Hepatocyte (in vitro differentiated cells): Measurements from ENCODE around the gene CHKA. TPM values are rescaled to one million over a fixed set of nuclear protein-coding genes. Genes with fewer than 3 reads are reported as not detected.

ENCODE experiments used
- DNase-seq: peaks from one replicate; pipeline ENCODE4 v3.0.0-alpha.2; 2016; ENCODE audit warnings: low spot score
- H2AFZ ChIP-seq: fragments of 200-600 bp; sonication (generic); 2 replicates; pipeline ENCODE4 v1.6.0; 2016; ENCODE audit warnings: antibody characterized with exemption, mild to moderate bottlenecking
- H3K27ac ChIP-seq: fragments of 200-600 bp; sonication (generic); 2 replicates; pipeline ENCODE4 v1.5.1; 2016; ENCODE audit warnings: mild to moderate bottlenecking
- H3K27me3 ChIP-seq: fragments of 200-600 bp; sonication (generic); 2 replicates; pipeline ENCODE4 v1.6.1; 2016
- H3K36me3 ChIP-seq: fragments of 200-600 bp; sonication (generic); replicated peaks from 2 replicates; pipeline ENCODE4 v1.5.1; 2016; ENCODE audit warnings: low read depth; ENCODE audit not compliant: insufficient read depth
- H3K4me1 ChIP-seq: fragments of 200-600 bp; sonication (generic); 2 replicates; pipeline ENCODE4 v1.5.1; 2016; ENCODE audit warnings: mild to moderate bottlenecking, moderate library complexity; ENCODE audit not compliant: insufficient read depth
- H3K4me2 ChIP-seq: fragments of 200-600 bp; sonication (generic); 2 replicates; pipeline ENCODE4 v1.6.0; 2016
- H3K4me3 ChIP-seq: fragments of 200-600 bp; sonication (generic); 2 replicates; pipeline ENCODE4 v1.5.1; 2016; ENCODE audit warnings: mild to moderate bottlenecking
- H3K79me2 ChIP-seq: fragments of 200-600 bp; sonication (generic); 2 replicates; pipeline ENCODE4 v1.6.0; 2017; ENCODE audit warnings: mild to moderate bottlenecking
- H3K9me2 ChIP-seq: fragments of 200-600 bp; sonication (generic); replicated peaks from 2 replicates; pipeline ENCODE4 v1.6.0; 2017; ENCODE audit warnings: mild to moderate bottlenecking; ENCODE audit not compliant: insufficient read depth
- H3K9me3 ChIP-seq: fragments of 200-600 bp; sonication (generic); 2 replicates; pipeline ENCODE4 v1.5.1; 2016; ENCODE audit warnings: low read depth, mild to moderate bottlenecking
- H4K20me1 ChIP-seq: fragments of 200-600 bp; sonication (generic); 2 replicates; pipeline ENCODE4 v1.6.0; 2016; ENCODE audit warnings: mild to moderate bottlenecking; ENCODE audit not compliant: insufficient read depth, poor library complexity, severe bottlenecking
- CTCF ChIP-seq: fragments of 200-600 bp; sonication (generic); IDR thresholded peaks from 2 replicates; pipeline ENCODE4 v1.5.1; 2016; ENCODE audit warnings: antibody characterized with exemption, mild to moderate bottlenecking; ENCODE audit not compliant: poor library complexity
- EZH2 ChIP-seq: fragments of 200-600 bp; sonication (generic); IDR thresholded peaks from 2 replicates; pipeline ENCODE4 v1.6.1; 2016; ENCODE audit warnings: antibody characterized with exemption, mild to moderate bottlenecking, borderline replicate concordance
- EZH2phosphoT487 ChIP-seq: fragments of 200-600 bp; sonication (generic); IDR thresholded peaks from one replicate; pipeline ENCODE4 v1.6.1; 2018; ENCODE audit warnings: antibody characterized with exemption, mild to moderate bottlenecking, low read depth, moderate library complexity; ENCODE audit not compliant: unreplicated experiment, severe bottlenecking
- WGBS: methylation state at CpG from one replicate; pipeline ENCODE4 v1.1.6; 2016; ENCODE audit warnings: low lambda C conversion rate; ENCODE audit errors: missing lambda C conversion rate; 5-methylcytosine and 5-hydroxymethylcytosine counted together
- polyA plus RNA-seq: library from polyadenylated mRNA; unstranded; fragments of >200 nt; fragmentation: Nextera tagmentation; extraction: Ambion mirVana; gene quantifications from 2 replicates; pipeline ENCODE4 v1.2.1, GENCODE V29; 2016
- total RNA-seq: library from RNA; depleted of rRNA; stranded (reverse); fragments of >200 nt; gene quantifications from 2 replicates; pipeline ENCODE4 v1.2.3, GENCODE V29; 2014

The CHKA gene
- total and polyA plus RNA-seq, 2 experiments from 2014 or later: 70.0 to 117 TPM

- no peaks in the 10 kb centered on the region for H3K9me2 ChIP-seq
- H3K36me3 ChIP-seq: peaks cover 6% of the 10 kb centered on the region
- H3K4me1 ChIP-seq: no peaks in the 10 kb centered on the region
- TF ChIP-seq CTCF: no peak
- TF ChIP-seq EZH2phosphoT487: no peak
- no peak for TF ChIP-seq EZH2
- no peaks in the 10 kb centered on the region for H3K27me3 ChIP-seq
- 95% methylated on average over 5 of the region's 5 CpGs for WGBS
- no peak overlapping the region for H3K4me3 ChIP-seq
- no peak overlapping the region for H3K4me2 ChIP-seq
- H2AFZ ChIP-seq: no peak overlapping the region
- DNase-seq: no peak
- H3K9me3 ChIP-seq: no peaks in the 10 kb centered on the region
- no peaks in the 10 kb centered on the region for H4K20me1 ChIP-seq
- H3K79me2 ChIP-seq: no peaks in the 10 kb centered on the region
- no peak overlapping the region for H3K27ac ChIP-seq
Measured at GRCh38 chr11:68065841-68066240, 55.3 kb downstream of the CHKA start.

- Histone ChIP-seq H3K36me3 (no peaks in the 10 kb centered on the region), H3K9me3 (no peaks in the 10 kb centered on the region), H3K27ac (no peak overlapping the region), H4K20me1 (no peaks in the 10 kb centered on the region), H3K9me2 (no peaks in the 10 kb centered on the region), H3K4me1 (no peaks in the 10 kb centered on the region), H3K79me2 (no peaks in the 10 kb centered on the region), H3K27me3 (no peaks in the 10 kb centered on the region), H3K4me3 (no peak overlapping the region), H3K4me2 (no peak overlapping the region), H2AFZ (no peak overlapping the region)
- 98% methylated on average over 2 of the region's 2 CpGs for WGBS
- TF ChIP-seq EZH2phosphoT487 (no peak), EZH2 (no peak), CTCF (no peak)
- DNase-seq: no peak
Measured at GRCh38 chr11:68064926-68065325, 56.3 kb downstream of the CHKA start.

- H2AFZ ChIP-seq: no peak overlapping the region
Measured at GRCh38 chr11:68061508-68061907, 59.7 kb downstream of the CHKA start.

More at GRCh38 chr11:68061508-68061907, 59.7 kb downstream of the CHKA start:
- Histone ChIP-seq H3K27me3 (no peaks in the 10 kb centered on the region), H3K9me2 (no peaks in the 10 kb centered on the region), H3K36me3 (no peaks in the 10 kb centered on the region), H3K4me2 (no peak overlapping the region), H3K27ac (no peak overlapping the region), H3K4me1 (no peaks in the 10 kb centered on the region), H3K9me3 (no peaks in the 10 kb centered on the region), H4K20me1 (no peaks in the 10 kb centered on the region), H3K4me3 (no peak overlapping the region), H3K79me2 (no peaks in the 10 kb centered on the region)
- 95% methylated on average over 7 of the region's 7 CpGs for WGBS
- no peak for DNase-seq
- no peak for TF ChIP-seq EZH2phosphoT487
- TF ChIP-seq EZH2: no peak
- TF ChIP-seq CTCF: no peak
